SK-N-SH (cell line): Measurements from ENCODE around the gene LPP.

ENCODE experiments used
- POLR2AphosphoS5 ChIP-seq: IDR thresholded peaks from 2 replicates; pipeline ENCODE4 v1.6.1; 2012; ENCODE audit warnings: low read depth, low read length
- RAD21 ChIP-seq: IDR thresholded peaks from 2 replicates; pipeline ENCODE4 v1.6.1; 2012; ENCODE audit warnings: mild to moderate bottlenecking, low read length
- TF ChIP-seq, protein P1 (sequence below): fragments of 200-600 bp; sonication (generic); IDR thresholded peaks from 2 replicates; pipeline ENCODE4 v1.6.1; 2017; ENCODE audit warnings: antibody characterized with exemption, mild to moderate bottlenecking, moderate library complexity

DNA sequence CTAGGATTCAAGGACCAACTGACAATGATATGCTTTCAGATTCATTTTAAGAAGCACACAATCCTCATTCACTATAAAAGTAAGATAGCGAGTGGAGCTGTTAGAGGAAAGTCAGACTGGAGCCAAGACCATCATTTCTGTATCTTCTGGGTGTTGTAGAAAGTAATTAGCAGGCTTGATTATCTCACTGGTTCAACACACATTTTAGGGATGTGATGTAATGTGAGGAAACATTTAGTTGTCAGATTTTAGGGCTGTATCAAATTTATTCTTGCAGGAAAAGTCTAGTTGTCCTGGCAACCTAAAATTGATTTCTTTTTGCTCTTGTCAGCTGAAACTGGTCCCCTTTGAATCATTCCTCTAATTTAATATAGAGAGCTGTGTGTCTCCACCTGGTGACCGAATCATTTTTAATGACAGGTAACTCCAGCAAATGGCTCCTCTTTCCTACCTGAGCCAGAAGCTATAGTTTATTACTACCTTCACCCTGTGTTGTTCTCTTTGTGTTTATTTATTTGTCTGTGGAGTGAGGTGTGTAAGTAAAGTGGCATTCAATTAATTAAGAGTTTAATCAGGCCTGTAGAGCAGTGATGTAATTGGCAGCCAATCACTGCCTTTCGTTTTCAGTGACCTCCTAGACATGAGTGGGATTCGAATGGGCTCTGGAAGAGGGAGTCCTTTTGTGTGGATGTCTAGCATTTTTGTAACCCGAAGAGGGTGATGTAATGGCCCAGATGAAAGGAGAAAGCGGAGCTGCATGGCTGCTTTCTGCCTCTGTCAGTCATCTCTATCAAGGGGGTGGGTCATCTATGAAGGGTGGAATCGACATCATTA, 125.8 kb downstream of the LPP start:
- TF ChIP-seq, protein P1, sequence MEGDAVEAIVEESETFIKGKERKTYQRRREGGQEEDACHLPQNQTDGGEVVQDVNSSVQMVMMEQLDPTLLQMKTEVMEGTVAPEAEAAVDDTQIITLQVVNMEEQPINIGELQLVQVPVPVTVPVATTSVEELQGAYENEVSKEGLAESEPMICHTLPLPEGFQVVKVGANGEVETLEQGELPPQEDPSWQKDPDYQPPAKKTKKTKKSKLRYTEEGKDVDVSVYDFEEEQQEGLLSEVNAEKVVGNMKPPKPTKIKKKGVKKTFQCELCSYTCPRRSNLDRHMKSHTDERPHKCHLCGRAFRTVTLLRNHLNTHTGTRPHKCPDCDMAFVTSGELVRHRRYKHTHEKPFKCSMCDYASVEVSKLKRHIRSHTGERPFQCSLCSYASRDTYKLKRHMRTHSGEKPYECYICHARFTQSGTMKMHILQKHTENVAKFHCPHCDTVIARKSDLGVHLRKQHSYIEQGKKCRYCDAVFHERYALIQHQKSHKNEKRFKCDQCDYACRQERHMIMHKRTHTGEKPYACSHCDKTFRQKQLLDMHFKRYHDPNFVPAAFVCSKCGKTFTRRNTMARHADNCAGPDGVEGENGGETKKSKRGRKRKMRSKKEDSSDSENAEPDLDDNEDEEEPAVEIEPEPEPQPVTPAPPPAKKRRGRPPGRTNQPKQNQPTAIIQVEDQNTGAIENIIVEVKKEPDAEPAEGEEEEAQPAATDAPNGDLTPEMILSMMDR, result no peak
- TF ChIP-seq RAD21 (no peak), POLR2AphosphoS5 (no peak)
